GM19239 (cell line): ENCODE data around the gene ATP8A2.
A peak's percentile ranks its signal among the peaks of the same experiment; 100 is the strongest.

Experiments used
- DNase-seq: peaks from one replicate; pipeline ENCODE4 v3.0.0; 2011; ENCODE audit warnings: low spot score; ENCODE audit not compliant: insufficient read length
- FAIRE-seq: peaks from 2 replicates; lab custom pipeline; 2011; peaks lifted over from hg19 to GRCh38; lab: Jason Lieb, UNC

ATP8A2 gene

GRCh38 chr13:25890671-25891212 is 519.0 kb downstream of the ATP8A2 start:
- FAIRE-seq = no peak
- DNase-seq = no peak

- FAIRE-seq (no peak), DNase-seq (no peak)
Observed at GRCh38 chr13:25898991-25899390, 527.2 kb downstream of the ATP8A2 start.

- DNase-seq (no peak), FAIRE-seq (no peak)
Observed at GRCh38 chr13:25899464-25899863, 527.7 kb downstream of the ATP8A2 start.

GRCh38 chr13:25899952-25900351 is 528.2 kb downstream of the ATP8A2 start:
- FAIRE-seq (no peak), DNase-seq (no peak)

GRCh38 chr13:25901460-25902376 is 529.9 kb downstream of the ATP8A2 start:
- peak; percentile 10 for DNase-seq
- peak; percentile 48 for FAIRE-seq

GRCh38 chr13:25902455-25902854 is 530.7 kb downstream of the ATP8A2 start:
- no peak for DNase-seq
- FAIRE-seq = no peak

GRCh38 chr13:25902891-25903341 is 531.1 kb downstream of the ATP8A2 start:
- DNase-seq (no peak), FAIRE-seq (no peak)

- DNase-seq (no peak), FAIRE-seq (no peak)
Observed at GRCh38 chr13:25904830-25905229, 533.1 kb downstream of the ATP8A2 start.

GRCh38 chr13:25905611-25906010 is 533.8 kb downstream of the ATP8A2 start:
- DNase-seq (no peak), FAIRE-seq (no peak)

GRCh38 chr13:25906191-25906661 is 534.5 kb downstream of the ATP8A2 start:
- FAIRE-seq (no peak), DNase-seq (no peak)

GRCh38 chr13:25908366-25908765 is 536.6 kb downstream of the ATP8A2 start:
- FAIRE-seq (no peak), DNase-seq (no peak)

GRCh38 chr13:25910243-25910642 is 538.5 kb downstream of the ATP8A2 start:
- no peak for DNase-seq
- no peak for FAIRE-seq

- DNase-seq (no peak), FAIRE-seq (no peak)
Observed at GRCh38 chr13:25910991-25911419, 539.2 kb downstream of the ATP8A2 start.

- DNase-seq (no peak), FAIRE-seq (no peak)
Observed at GRCh38 chr13:25912961-25913360, 541.2 kb downstream of the ATP8A2 start.

GRCh38 chr13:25915840-25916518 is 544.2 kb downstream of the ATP8A2 start:
- DNase-seq (no peak), FAIRE-seq (no peak)

- DNase-seq (no peak), FAIRE-seq (no peak)
Observed at GRCh38 chr13:25920277-25920676, 548.5 kb downstream of the ATP8A2 start.

GRCh38 chr13:25920931-25921330 is 549.2 kb downstream of the ATP8A2 start:
- FAIRE-seq = no peak
- DNase-seq = no peak

- FAIRE-seq (no peak), DNase-seq (no peak)
Observed at GRCh38 chr13:25922376-25922775, 550.6 kb downstream of the ATP8A2 start.

- FAIRE-seq (no peak), DNase-seq (no peak)
Observed at GRCh38 chr13:25923217-25924085, 551.7 kb downstream of the ATP8A2 start.

- FAIRE-seq = no peak
Observed at GRCh38 chr13:25927363-25927762, 555.6 kb downstream of the ATP8A2 start.

More at GRCh38 chr13:25927363-25927762, 555.6 kb downstream of the ATP8A2 start:
- no peak for DNase-seq
